ENCODE data around the gene SRPX2.

Gene SRPX2

DNA sequence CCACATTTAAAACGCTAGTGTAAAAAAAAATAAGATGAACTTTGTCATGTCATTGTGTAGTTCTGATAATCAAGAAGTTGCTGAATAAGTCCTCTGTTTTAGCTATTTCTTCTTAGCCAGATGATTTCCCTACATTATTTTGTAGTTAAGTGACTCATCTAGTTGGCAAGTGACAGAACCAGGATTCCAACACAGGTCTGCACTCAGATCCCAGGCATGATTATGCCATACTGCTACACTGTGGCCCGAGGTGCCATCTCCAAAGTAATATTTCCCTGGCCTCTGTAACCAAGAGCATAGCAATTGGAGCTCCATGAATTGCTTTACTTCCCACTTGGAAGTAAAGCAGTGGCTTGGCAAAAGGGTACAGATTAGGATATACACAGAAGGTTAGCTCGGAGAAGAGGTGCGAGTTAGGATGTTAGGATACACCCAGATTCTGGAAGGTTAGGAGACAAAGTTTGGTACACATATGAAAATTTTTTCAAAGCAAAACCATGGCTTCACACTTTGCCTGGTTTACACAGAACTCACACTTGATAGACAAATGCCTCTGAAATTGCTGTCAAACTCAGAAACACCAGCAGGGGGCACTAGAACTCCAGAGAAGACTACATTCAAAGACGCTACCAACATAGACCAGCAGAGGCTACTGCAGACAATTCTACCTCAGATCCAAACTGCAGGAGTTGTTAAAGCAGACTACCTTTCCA lies 41.4 kb downstream of the SRPX2 start:
- in situ Hi-C loops (cut with HindIII; ENCODE audit: low sequenced_read_pairs) = no loop called here
- peak; percentile 59 for DNase-seq (ENCODE audit: low read depth)
- H3K4me3 ChIP-seq (ENCODE audit: low read depth, low read length) = no peak overlapping the region
- TF ChIP-seq, protein P1, sequence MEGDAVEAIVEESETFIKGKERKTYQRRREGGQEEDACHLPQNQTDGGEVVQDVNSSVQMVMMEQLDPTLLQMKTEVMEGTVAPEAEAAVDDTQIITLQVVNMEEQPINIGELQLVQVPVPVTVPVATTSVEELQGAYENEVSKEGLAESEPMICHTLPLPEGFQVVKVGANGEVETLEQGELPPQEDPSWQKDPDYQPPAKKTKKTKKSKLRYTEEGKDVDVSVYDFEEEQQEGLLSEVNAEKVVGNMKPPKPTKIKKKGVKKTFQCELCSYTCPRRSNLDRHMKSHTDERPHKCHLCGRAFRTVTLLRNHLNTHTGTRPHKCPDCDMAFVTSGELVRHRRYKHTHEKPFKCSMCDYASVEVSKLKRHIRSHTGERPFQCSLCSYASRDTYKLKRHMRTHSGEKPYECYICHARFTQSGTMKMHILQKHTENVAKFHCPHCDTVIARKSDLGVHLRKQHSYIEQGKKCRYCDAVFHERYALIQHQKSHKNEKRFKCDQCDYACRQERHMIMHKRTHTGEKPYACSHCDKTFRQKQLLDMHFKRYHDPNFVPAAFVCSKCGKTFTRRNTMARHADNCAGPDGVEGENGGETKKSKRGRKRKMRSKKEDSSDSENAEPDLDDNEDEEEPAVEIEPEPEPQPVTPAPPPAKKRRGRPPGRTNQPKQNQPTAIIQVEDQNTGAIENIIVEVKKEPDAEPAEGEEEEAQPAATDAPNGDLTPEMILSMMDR (IDR thresholded peaks at IDR 0.05; ENCODE audit: low read depth, low read length, missing control alignments) = peak; percentile 80

DNA sequence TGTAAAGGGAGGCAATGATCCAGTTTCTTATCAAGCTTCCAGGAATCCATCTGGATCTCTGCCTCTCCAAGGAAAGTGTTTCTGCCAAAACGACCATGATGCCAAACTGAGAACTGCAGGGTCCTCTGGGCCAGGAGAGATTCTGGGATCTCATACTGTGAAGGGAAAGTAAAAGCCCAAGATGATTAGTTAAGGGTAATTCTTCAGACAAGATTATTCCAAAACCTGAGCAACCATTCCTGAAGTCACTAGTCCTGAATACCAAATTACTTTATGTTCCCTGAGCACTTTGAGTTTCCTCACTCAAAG lies 42.0 kb downstream of the SRPX2 start:
- TF ChIP-seq, protein P1 (IDR thresholded peaks at IDR 0.05; ENCODE audit: low read depth, low read length, missing control alignments) = no peak
- no peak for DNase-seq (ENCODE audit: low read depth)
- in situ Hi-C loops (cut with HindIII; ENCODE audit: low sequenced_read_pairs) = no loop called here
- H3K4me3 ChIP-seq (ENCODE audit: low read depth, low read length) = no peak overlapping the region

DNA sequence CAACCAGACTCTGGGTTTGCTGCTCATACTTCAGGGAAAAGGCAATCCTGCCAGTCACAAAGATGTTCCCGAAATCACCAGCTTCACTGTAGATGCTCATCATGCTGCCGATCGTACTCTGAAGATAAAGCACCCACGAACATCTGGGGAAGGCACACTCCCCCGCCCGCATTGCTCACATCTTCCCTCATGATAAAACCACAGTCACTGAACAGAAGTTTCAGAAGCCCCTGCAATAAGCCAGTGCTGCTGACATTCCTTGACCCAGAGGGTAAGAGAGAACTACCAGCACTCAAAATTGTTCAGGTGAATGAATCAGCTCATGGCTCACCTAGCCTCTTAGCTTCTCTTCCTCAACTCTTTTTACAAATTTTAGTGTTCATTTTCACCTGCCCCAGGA lies 43.1 kb downstream of the SRPX2 start:
- in situ Hi-C loops (cut with HindIII; ENCODE audit: low sequenced_read_pairs) = no loop called here
- TF ChIP-seq, protein P1 (IDR thresholded peaks at IDR 0.05; ENCODE audit: low read depth, low read length, missing control alignments) = no peak
- no peak for DNase-seq (ENCODE audit: low read depth)
- H3K4me3 ChIP-seq (ENCODE audit: low read depth, low read length) = no peak overlapping the region

DNA sequence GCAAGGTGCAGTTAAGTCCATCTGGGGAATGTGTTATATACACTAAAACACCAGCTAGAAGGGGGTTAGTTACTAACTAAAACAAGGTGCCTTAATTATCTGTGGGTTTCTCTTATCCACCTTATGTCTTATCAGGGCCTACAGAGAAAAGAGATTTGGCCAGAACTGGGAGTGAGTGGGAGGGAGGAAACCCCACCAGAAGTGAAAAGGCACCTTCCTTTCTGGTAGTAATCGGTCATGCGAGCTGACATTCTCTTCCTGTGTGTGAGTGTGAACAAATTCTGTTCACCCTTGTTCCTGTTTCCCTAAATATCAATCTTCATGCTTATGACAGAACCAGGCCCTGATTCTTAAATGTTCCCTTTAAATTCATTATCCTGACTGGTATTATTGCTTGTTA lies 43.5 kb downstream of the SRPX2 start:
- no peak for DNase-seq (ENCODE audit: low read depth)
- no peak overlapping the region for H3K4me3 ChIP-seq (ENCODE audit: low read depth, low read length)
- in situ Hi-C loops (cut with HindIII; ENCODE audit: low sequenced_read_pairs) = no loop called here
- TF ChIP-seq, protein P1 (IDR thresholded peaks at IDR 0.05; ENCODE audit: low read depth, low read length, missing control alignments) = no peak

DNA sequence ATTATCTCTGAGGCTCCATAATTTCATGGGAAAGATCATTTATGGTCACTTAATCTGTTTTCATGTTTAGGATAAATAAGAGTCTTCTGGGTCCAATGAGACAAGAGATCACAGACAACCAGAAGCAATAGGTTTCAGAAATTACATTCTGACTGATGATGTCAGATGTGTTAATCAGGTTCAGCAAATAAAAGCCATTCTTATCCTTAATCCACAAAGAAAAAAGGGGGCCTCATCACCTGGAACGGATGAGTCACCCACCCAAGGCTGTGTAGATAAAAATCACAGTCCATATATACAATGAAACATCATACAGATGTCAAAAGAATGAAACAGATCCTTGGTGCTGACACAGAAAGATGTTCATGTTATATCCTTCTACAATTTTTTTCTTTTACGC lies 51.3 kb downstream of the SRPX2 start:
- DNase-seq (ENCODE audit: low read depth) = no peak
- H3K4me3 ChIP-seq (ENCODE audit: low read depth, low read length) = no peak overlapping the region
- in situ Hi-C loops (cut with HindIII; ENCODE audit: low sequenced_read_pairs) = no loop called here
- TF ChIP-seq, protein P1 (IDR thresholded peaks at IDR 0.05; ENCODE audit: low read depth, low read length, missing control alignments) = no peak

DNA sequence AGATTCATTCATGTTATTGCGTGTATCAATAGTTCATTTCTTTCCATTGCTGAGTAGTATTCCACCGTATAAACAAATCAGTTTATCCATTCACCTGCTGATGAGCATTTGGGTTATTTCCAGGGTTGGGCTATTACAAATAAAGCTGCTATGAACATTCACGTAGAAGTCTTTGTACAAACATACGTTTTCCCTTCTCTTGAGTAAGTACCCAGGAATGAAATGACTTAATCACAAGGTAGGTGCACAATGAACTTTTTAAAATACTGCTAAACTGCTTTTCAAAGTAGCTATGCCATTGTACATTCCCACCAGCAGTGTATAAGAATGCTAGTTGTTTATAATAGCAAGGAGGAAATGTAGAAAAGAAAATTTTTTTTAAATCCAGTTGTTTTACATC lies 52.0 kb downstream of the SRPX2 start:
- no peak for DNase-seq (ENCODE audit: low read depth)
- H3K4me3 ChIP-seq (ENCODE audit: low read depth, low read length) = no peak overlapping the region
- in situ Hi-C loops (cut with HindIII; ENCODE audit: low sequenced_read_pairs) = no loop called here
- TF ChIP-seq, protein P1 (IDR thresholded peaks at IDR 0.05; ENCODE audit: low read depth, low read length, missing control alignments) = no peak

Data from astrocyte of the cerebellum (primary cell).